PFSK-1 (cell line): ENCODE data around the gene COA7.

Experiments used
- FOXP2 ChIP-seq: optimal IDR thresholded peaks from 2 replicates; pipeline ENCODE3; 2011; ENCODE audit warnings: borderline replicate concordance, control low read depth, inconsistent platforms; ENCODE audit not compliant: insufficient read depth; ENCODE audit errors: extremely low read length, extremely low read depth
- POLR2AphosphoS5 ChIP-seq: IDR thresholded peaks from 2 replicates; pipeline ENCODE4 v1.6.1; 2012; ENCODE audit warnings: low read depth, mild to moderate bottlenecking, control low read depth, low read length, moderate library complexity
- SIN3A ChIP-seq: IDR thresholded peaks from 2 replicates; pipeline ENCODE4 v1.6.1; 2012; ENCODE audit warnings: mild to moderate bottlenecking, low read length, moderate library complexity, borderline replicate concordance; ENCODE audit not compliant: insufficient read depth
- TAF1 ChIP-seq: IDR thresholded peaks from 2 replicates; pipeline ENCODE4 v1.6.1; 2012; ENCODE audit warnings: low read length, control low read depth, borderline replicate concordance; ENCODE audit not compliant: insufficient read depth
- TF ChIP-seq, protein P1 (sequence below), 2 experiments: IDR thresholded peaks; 2 replicates each; pipeline versions ENCODE4 v1.6.1 to v1.8.0; 2011 to 2012; ENCODE audit warnings: low read depth in 2 of 2, low read length in 2 of 2, control low read depth in 1 of 2, inconsistent platforms in 1 of 2, mild to moderate bottlenecking in 1 of 2, moderate library complexity in 1 of 2; ENCODE audit not compliant: insufficient read depth in 1 of 2

COA7 gene

GRCh38 chr1:52683367-52683940, 14.7 kb downstream of the COA7 start:
- no peak for TF ChIP-seq FOXP2
- no peak for TF ChIP-seq TAF1
- TF ChIP-seq, protein P1, sequence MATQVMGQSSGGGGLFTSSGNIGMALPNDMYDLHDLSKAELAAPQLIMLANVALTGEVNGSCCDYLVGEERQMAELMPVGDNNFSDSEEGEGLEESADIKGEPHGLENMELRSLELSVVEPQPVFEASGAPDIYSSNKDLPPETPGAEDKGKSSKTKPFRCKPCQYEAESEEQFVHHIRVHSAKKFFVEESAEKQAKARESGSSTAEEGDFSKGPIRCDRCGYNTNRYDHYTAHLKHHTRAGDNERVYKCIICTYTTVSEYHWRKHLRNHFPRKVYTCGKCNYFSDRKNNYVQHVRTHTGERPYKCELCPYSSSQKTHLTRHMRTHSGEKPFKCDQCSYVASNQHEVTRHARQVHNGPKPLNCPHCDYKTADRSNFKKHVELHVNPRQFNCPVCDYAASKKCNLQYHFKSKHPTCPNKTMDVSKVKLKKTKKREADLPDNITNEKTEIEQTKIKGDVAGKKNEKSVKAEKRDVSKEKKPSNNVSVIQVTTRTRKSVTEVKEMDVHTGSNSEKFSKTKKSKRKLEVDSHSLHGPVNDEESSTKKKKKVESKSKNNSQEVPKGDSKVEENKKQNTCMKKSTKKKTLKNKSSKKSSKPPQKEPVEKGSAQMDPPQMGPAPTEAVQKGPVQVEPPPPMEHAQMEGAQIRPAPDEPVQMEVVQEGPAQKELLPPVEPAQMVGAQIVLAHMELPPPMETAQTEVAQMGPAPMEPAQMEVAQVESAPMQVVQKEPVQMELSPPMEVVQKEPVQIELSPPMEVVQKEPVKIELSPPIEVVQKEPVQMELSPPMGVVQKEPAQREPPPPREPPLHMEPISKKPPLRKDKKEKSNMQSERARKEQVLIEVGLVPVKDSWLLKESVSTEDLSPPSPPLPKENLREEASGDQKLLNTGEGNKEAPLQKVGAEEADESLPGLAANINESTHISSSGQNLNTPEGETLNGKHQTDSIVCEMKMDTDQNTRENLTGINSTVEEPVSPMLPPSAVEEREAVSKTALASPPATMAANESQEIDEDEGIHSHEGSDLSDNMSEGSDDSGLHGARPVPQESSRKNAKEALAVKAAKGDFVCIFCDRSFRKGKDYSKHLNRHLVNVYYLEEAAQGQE (IDR thresholded peaks at IDR 0.05; ENCODE audit: insufficient read depth in 1 of 2, low read depth in 2 of 2, low read length in 2 of 2): no peak
- TF ChIP-seq SIN3A: no peak
- no peak for TF ChIP-seq POLR2AphosphoS5

- TF ChIP-seq TAF1: no peak
- no peak for TF ChIP-seq POLR2AphosphoS5
- no peak for TF ChIP-seq FOXP2
- TF ChIP-seq, protein P1 (IDR thresholded peaks at IDR 0.05; ENCODE audit: insufficient read depth in 1 of 2, low read depth in 2 of 2, low read length in 2 of 2): no peak
- no peak for TF ChIP-seq SIN3A
Observed at GRCh38 chr1:52681136-52681535, 17.0 kb downstream of the COA7 start.

DNA sequence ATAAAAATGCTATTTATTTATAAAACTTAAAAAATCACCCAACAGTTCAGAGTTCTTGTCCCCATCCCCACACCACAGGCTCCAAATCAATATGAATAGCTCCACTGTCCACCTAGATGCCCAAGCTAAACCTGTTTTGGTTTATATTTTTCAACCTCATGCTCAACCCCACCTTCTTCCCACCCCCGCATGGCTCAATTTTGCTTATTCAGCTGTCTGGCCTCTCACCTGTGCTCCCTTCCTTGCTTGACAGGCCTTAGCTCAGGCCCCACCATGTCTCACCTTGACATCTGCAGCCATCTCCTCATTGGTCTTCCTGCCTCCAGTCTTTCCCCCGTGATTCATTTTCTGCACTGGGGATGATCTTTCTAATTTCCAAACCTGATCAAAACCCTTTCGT, 17.8 kb downstream of the COA7 start:
- no peak for TF ChIP-seq SIN3A
- no peak for TF ChIP-seq TAF1
- TF ChIP-seq POLR2AphosphoS5: no peak
- TF ChIP-seq, protein P1 (IDR thresholded peaks at IDR 0.05; ENCODE audit: insufficient read depth in 1 of 2, low read depth in 2 of 2, low read length in 2 of 2): no peak
- TF ChIP-seq FOXP2: no peak

GRCh38 chr1:52679498-52679897, 18.6 kb downstream of the COA7 start:
- no peak for TF ChIP-seq POLR2AphosphoS5
- TF ChIP-seq, protein P1 (IDR thresholded peaks at IDR 0.05; ENCODE audit: insufficient read depth in 1 of 2, low read depth in 2 of 2, low read length in 2 of 2): no peak
- no peak for TF ChIP-seq SIN3A
- TF ChIP-seq TAF1: no peak
- TF ChIP-seq FOXP2: no peak
